HepG2 (cell line): ENCODE data around the gene OR5A2. TPM values are rescaled to one million over a fixed set of nuclear protein-coding genes. Genes with fewer than 3 reads are reported as not detected.

Experiments
- ATAC-seq: fragments of 200-7000 bp; cut with Tn5 transposase; 3 replicates; pipeline ENCODE4 v1.9.1; 2020; ENCODE audit warnings: mild to moderate bottlenecking, moderate library complexity
- BruUV-seq: library from RNA; stranded (reverse); fragments of 400-500 nt; replicated peaks from 2 replicates; lab custom pipeline; 2021; lab: Mats Ljungman, UMichigan
- CTCF ChIA-PET: fragments of 300-600 bp; formaldehyde crosslinking; extraction: SDS; loops from one replicate; lab custom pipeline; 2021; ENCODE audit warnings: low total read pairs, inconsistent platforms, low intra/inter-chr PET ratio; lab: Yijun Ruan, JAX
- POLR2A ChIA-PET: fragments of 350-600 bp; sonication (Branson Sonifier 250); formaldehyde crosslinking; loops from one replicate; lab custom pipeline; 2020; ENCODE audit warnings: antibody characterized with exemption, inconsistent platforms; lab: Yijun Ruan, JAX
- DNase-seq: peaks from one replicate; pipeline ENCODE4 v3.0.0-alpha.2; 2015; ENCODE audit warnings: low spot score
- FAIRE-seq: peaks from 3 replicates; lab custom pipeline; 2011; peaks lifted over from hg19 to GRCh38; lab: Jason Lieb, UNC
- H2AFZ ChIP-seq: one replicate; pipeline ENCODE4 v1.6.1; 2011; ENCODE audit warnings: low read length, inconsistent platforms
- H3K27ac ChIP-seq: fragments of 300-600 bp; 3 replicates; pipeline ENCODE4 v1.8.0; 2011; ENCODE audit warnings: mixed run types, mild to moderate bottlenecking, mixed read lengths, low read length, inconsistent platforms; ENCODE audit not compliant: insufficient read depth; ENCODE audit errors: extremely low read length
- H3K27me3 ChIP-seq, 2 experiments: fragments of 200-600 bp in 1 of 2; 2 replicates in 1 of 2; 3 replicates in 1 of 2; pipeline versions ENCODE4 v1.6.0 to v1.8.0; 2011; ENCODE audit warnings: low read length in 2 of 2, mild to moderate bottlenecking in 2 of 2, moderate library complexity in 2 of 2, inconsistent platforms in 1 of 2; ENCODE audit not compliant: insufficient read depth in 2 of 2, control insufficient read depth in 1 of 2
- H3K36me3 ChIP-seq, 2 experiments: fragments of 200-600 bp in 1 of 2; replicated peaks in 1 of 2; 2 replicates in 1 of 2; 3 replicates in 1 of 2; pipeline versions ENCODE4 v1.5.1 to v1.8.0; 2011; ENCODE audit warnings: low read length in 2 of 2, inconsistent platforms in 1 of 2; ENCODE audit not compliant: insufficient read depth in 2 of 2, control insufficient read depth in 1 of 2
- H3K4me1 ChIP-seq: 2 replicates; pipeline ENCODE4 v1.5.1; 2012; ENCODE audit warnings: low read length, inconsistent platforms; ENCODE audit not compliant: insufficient read depth
- H3K4me2 ChIP-seq: 2 replicates; pipeline ENCODE4 v1.6.0; 2011; ENCODE audit warnings: low read depth, low read length, inconsistent platforms
- H3K4me3 ChIP-seq, 3 experiments: fragments of 200-600 bp in 1 of 3; sonication (generic), shearing (Covaris generic) in 1 of 3; replicated peaks in 1 of 3; 2 replicates each; pipeline ENCODE4 v1.5.1; 2011 to 2016; ENCODE audit warnings: low read length in 3 of 3, inconsistent platforms in 2 of 3, low read depth in 2 of 3, mild to moderate bottlenecking in 2 of 3, control low read depth in 1 of 3, mixed read lengths in 1 of 3; ENCODE audit not compliant: insufficient read depth in 1 of 3
- H3K79me2 ChIP-seq: one replicate; pipeline ENCODE4 v1.6.1; 2011; ENCODE audit warnings: low read length, inconsistent platforms; ENCODE audit not compliant: insufficient read depth
- H3K9ac ChIP-seq: 2 replicates; pipeline ENCODE4 v1.6.0; 2011; ENCODE audit warnings: mild to moderate bottlenecking, low read depth, low read length, inconsistent platforms; ENCODE audit not compliant: insufficient read depth
- H3K9me3 ChIP-seq: 2 replicates; pipeline ENCODE4 v1.5.1; 2012; ENCODE audit warnings: mild to moderate bottlenecking, low read length
- H4K20me1 ChIP-seq: 2 replicates; pipeline ENCODE4 v1.6.0; 2011; ENCODE audit warnings: inconsistent platforms, mild to moderate bottlenecking, low read length, moderate library complexity; ENCODE audit not compliant: insufficient read depth
- NR3C1 ChIP-seq: sonication (generic); formaldehyde crosslinking; IDR thresholded peaks from 2 replicates; pipeline ENCODE4 v1.4.0; 2020; ENCODE audit warnings: missing genetic modification reagents
- RAD51 ChIP-seq: fragments of 450-650 bp; IDR thresholded peaks from 2 replicates; pipeline ENCODE4 v1.6.1; 2016; ENCODE audit warnings: borderline replicate concordance
- SATB2 ChIP-seq: sonication (generic); formaldehyde crosslinking; IDR thresholded peaks from 2 replicates; pipeline ENCODE4 v1.5.0; 2020; ENCODE audit warnings: missing genetic modification reagents
- SOX5 ChIP-seq: IDR thresholded peaks from 2 replicates; pipeline ENCODE4 v1.6.1; 2016; ENCODE audit warnings: borderline replicate concordance
- ZNF709 ChIP-seq: sonication (generic); formaldehyde crosslinking; IDR thresholded peaks from 2 replicates; pipeline ENCODE4 v1.5.0; 2020; ENCODE audit warnings: mild to moderate bottlenecking, missing genetic modification reagents
- WGBS: methylation state at CpG from one replicate; pipeline ENCODE4 v1.1.6; 2017; ENCODE audit warnings: low lambda C conversion rate; 5-methylcytosine and 5-hydroxymethylcytosine counted together
- in situ Hi-C: cut with HindIII; loops from 2 replicates; pipeline ENCODE4 v1.10.0; 2017; ENCODE audit warnings: low pct_unique_long_range_greater_than_20kb; ENCODE audit not compliant: extremely low pct_ligation_motif_present
- intact Hi-C: fragments of 100-400 bp; cut with micrococcal nuclease; formaldehyde crosslinking; loops from one replicate; pipeline ENCODE4 v1.10.0; 2022; ENCODE audit not compliant: unreplicated experiment
- polyA plus RNA-seq, 8 experiments: library from polyadenylated mRNA; depleted of rRNA in 3 of 8; stranded (reverse) in 7 of 8; unstranded in 1 of 8; fragments of >200 nt; fragmentation: Illumina TruSeq in 4 of 8; extraction: Trizol in 4 of 8; gene quantifications; 2 replicates each; pipeline versions ENCODE4 v1.2.1 to v1.2.3, GENCODE V29; 2011 to 2016; ENCODE audit warnings: low read depth in 4 of 8, missing spikeins in 1 of 8, mixed read lengths in 1 of 8; ENCODE audit not compliant: insufficient read depth in 1 of 8
- total RNA-seq, 5 experiments: library from RNA; depleted of rRNA; stranded (reverse); fragments of >200 nt; fragmentation: Illumina TruSeq; extraction: Trizol; gene quantifications; 2 replicates each; pipeline ENCODE4 v1.2.3, GENCODE V29; 2016; ENCODE audit warnings: low read depth in 1 of 5
- TF ChIP-seq, protein P1 (sequence below): sonication (generic); formaldehyde crosslinking; IDR thresholded peaks from 2 replicates; pipeline ENCODE4 v1.4.0; 2020; ENCODE audit warnings: missing genetic modification reagents
- TF ChIP-seq, protein P2 (sequence below): sonication (generic); formaldehyde crosslinking; IDR thresholded peaks from 2 replicates; pipeline ENCODE4 v1.8.0; 2022; ENCODE audit warnings: mild to moderate bottlenecking, missing genetic modification reagents
- TF ChIP-seq, protein P3 (sequence below): IDR thresholded peaks from 2 replicates; pipeline ENCODE4 v1.6.1; 2016; ENCODE audit warnings: mild to moderate bottlenecking, missing biosample characterization, missing genetic modification reagents

Gene OR5A2
- total and polyA plus RNA-seq, 2 of the 13 experiments (the other 11 are each of a cell fraction or from before 2014, with no cell fraction given) = not detected

DNA sequence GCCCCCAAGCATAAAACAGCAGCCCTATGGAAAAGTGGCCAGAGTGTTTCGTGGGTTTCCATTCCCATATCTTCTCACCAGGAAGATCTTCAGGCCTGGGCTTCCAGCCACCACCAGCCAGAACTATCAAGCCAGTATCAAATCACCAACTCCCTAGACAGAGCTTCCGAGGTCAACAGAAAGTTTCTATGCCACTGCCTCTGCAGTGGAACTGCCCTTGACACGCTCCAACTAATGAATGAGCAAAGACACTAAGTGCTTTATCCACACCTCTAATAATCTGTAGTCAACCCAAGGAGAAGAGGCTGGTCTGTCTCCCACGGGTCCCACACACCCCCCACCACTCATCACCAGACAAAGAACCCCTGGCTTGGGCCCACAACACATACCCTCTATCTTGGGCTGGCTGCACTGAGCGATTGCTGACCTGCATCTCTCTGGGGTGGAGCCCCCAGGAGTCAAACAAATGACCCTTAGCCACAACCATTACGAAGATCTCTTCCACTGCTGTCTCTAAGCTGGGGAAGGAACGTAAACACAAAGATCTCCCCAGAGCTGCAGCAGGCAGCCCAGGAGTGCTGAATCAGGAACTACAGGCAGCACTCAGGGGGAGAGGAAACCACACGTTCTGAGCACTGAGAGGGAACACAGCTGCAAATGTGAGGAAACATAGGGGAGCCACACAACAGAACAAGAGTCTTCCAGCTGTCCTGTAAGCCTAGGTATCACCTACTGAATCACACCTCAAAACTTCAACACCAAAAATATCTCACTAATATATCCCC is 57.8 kb downstream of the OR5A2 start:
- in situ Hi-C loops = no loop called here
- BruUV-seq = no TSS peak
- Histone ChIP-seq H3K9me3 (peaks cover 7% of the 10 kb centered on the region; the same call in 1 of the 2 replicates), H3K4me2 (no peak overlapping the region), H3K9ac (no peak overlapping the region), H3K4me3 (no peak overlapping the region), H2AFZ (no peak overlapping the region), H3K27ac (no peak overlapping the region), H4K20me1 (no peaks in the 10 kb centered on the region), H3K36me3 (no peaks in the 10 kb centered on the region), H3K27me3 (no peaks in the 10 kb centered on the region), H3K79me2 (no peaks in the 10 kb centered on the region), H3K4me1 (no peaks in the 10 kb centered on the region)
- ATAC-seq = no peak
- POLR2A ChIA-PET = no interaction called here
- intact Hi-C loops = no loop called here
- TF ChIP-seq SOX5 (CRISPR knock-in tag) (no peak), NR3C1 (CRISPR knock-in tag) (no peak), SATB2 (CRISPR knock-in tag) (no peak), RAD51 (no peak), ZNF709 (CRISPR knock-in tag) (no peak)
- TF ChIP-seq, protein P1, sequence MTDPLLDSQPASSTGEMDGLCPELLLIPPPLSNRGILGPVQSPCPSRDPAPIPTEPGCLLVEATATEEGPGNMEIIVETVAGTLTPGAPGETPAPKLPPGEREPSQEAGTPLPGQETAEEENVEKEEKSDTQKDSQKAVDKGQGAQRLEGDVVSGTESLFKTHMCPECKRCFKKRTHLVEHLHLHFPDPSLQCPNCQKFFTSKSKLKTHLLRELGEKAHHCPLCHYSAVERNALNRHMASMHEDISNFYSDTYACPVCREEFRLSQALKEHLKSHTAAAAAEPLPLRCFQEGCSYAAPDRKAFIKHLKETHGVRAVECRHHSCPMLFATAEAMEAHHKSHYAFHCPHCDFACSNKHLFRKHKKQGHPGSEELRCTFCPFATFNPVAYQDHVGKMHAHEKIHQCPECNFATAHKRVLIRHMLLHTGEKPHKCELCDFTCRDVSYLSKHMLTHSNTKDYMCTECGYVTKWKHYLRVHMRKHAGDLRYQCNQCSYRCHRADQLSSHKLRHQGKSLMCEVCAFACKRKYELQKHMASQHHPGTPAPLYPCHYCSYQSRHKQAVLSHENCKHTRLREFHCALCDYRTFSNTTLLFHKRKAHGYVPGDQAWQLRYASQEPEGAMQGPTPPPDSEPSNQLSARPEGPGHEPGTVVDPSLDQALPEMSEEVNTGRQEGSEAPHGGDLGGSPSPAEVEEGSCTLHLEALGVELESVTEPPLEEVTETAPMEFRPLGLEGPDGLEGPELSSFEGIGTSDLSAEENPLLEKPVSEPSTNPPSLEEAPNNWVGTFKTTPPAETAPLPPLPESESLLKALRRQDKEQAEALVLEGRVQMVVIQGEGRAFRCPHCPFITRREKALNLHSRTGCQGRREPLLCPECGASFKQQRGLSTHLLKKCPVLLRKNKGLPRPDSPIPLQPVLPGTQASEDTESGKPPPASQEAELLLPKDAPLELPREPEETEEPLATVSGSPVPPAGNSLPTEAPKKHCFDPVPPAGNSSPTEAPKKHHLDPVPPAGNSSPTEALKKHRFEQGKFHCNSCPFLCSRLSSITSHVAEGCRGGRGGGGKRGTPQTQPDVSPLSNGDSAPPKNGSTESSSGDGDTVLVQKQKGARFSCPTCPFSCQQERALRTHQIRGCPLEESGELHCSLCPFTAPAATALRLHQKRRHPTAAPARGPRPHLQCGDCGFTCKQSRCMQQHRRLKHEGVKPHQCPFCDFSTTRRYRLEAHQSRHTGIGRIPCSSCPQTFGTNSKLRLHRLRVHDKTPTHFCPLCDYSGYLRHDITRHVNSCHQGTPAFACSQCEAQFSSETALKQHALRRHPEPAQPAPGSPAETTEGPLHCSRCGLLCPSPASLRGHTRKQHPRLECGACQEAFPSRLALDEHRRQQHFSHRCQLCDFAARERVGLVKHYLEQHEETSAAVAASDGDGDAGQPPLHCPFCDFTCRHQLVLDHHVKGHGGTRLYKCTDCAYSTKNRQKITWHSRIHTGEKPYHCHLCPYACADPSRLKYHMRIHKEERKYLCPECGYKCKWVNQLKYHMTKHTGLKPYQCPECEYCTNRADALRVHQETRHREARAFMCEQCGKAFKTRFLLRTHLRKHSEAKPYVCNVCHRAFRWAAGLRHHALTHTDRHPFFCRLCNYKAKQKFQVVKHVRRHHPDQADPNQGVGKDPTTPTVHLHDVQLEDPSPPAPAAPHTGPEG = no peak
- TF ChIP-seq, protein P2, sequence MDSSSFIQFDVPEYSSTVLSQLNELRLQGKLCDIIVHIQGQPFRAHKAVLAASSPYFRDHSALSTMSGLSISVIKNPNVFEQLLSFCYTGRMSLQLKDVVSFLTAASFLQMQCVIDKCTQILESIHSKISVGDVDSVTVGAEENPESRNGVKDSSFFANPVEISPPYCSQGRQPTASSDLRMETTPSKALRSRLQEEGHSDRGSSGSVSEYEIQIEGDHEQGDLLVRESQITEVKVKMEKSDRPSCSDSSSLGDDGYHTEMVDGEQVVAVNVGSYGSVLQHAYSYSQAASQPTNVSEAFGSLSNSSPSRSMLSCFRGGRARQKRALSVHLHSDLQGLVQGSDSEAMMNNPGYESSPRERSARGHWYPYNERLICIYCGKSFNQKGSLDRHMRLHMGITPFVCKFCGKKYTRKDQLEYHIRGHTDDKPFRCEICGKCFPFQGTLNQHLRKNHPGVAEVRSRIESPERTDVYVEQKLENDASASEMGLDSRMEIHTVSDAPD (CRISPR knock-in tag) = no peak
- TF ChIP-seq, protein P3, sequence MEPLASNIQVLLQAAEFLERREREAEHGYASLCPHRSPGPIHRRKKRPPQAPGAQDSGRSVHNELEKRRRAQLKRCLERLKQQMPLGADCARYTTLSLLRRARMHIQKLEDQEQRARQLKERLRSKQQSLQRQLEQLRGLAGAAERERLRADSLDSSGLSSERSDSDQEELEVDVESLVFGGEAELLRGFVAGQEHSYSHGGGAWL (CRISPR knock-in tag) = no peak
- no peak for FAIRE-seq
- no peak for DNase-seq
- CTCF ChIA-PET = no interaction called here
- WGBS = 5% methylated on average over 6 of the region's 8 CpGs
